Ammon's horn (tissue), 1 donor: ENCODE results near the gene SH2D2A.
"Not testable (repeated sequence)": the region's sequence is repeated elsewhere in the genome, so short reads cannot be mapped to it uniquely, and the experiment has no call there.

Experiments used
- DNase-seq: peaks from one replicate; pipeline ENCODE4 v3.0.0-alpha.2; 2016; ENCODE audit warnings: low spot score

The SH2D2A gene

GRCh38 chr1:156768610-156769295, 47.9 kb downstream of the SH2D2A start:
- no peak for DNase-seq

- DNase-seq = peak; percentile 33
Measured at GRCh38 chr1:156767879-156768604, 48.6 kb downstream of the SH2D2A start.

GRCh38 chr1:156767101-156767878, 49.4 kb downstream of the SH2D2A start, which contains the start of gene PRCC:
PRCC (plus strand) TSS chr1:156767535; CDS start chr1:156767772, 237 bp downstream.
- DNase-seq = peak; percentile 100

- peak; percentile 40 for DNase-seq
Measured at GRCh38 chr1:156766298-156767100, 50.1 kb downstream of the SH2D2A start.

GRCh38 chr1:156765666-156766065, 51.0 kb downstream of the SH2D2A start:
- no peak for DNase-seq

GRCh38 chr1:156765136-156765535, 51.5 kb downstream of the SH2D2A start:
- DNase-seq = not testable (repeated sequence)

GRCh38 chr1:156760796-156761104, 55.9 kb downstream of the SH2D2A start:
- no peak for DNase-seq

- no peak for DNase-seq
Measured at GRCh38 chr1:156760092-156760795, 56.4 kb downstream of the SH2D2A start.

- DNase-seq = not testable (repeated sequence)
Measured at GRCh38 chr1:156757572-156758253, 58.9 kb downstream of the SH2D2A start.

GRCh38 chr1:156756355-156756754, 60.3 kb downstream of the SH2D2A start:
- no peak for DNase-seq
